ENCODE data around the gene ST8SIA4. TPM values are rescaled to one million over a fixed set of nuclear protein-coding genes. Genes with fewer than 3 reads are reported as not detected.
A peak's percentile ranks its signal among the peaks of the same experiment; 100 is the strongest.

Gene ST8SIA4
- total and polyA plus RNA-seq, 4 donors, result 0.35 to 4.1 (median 1.6) TPM

DNA sequence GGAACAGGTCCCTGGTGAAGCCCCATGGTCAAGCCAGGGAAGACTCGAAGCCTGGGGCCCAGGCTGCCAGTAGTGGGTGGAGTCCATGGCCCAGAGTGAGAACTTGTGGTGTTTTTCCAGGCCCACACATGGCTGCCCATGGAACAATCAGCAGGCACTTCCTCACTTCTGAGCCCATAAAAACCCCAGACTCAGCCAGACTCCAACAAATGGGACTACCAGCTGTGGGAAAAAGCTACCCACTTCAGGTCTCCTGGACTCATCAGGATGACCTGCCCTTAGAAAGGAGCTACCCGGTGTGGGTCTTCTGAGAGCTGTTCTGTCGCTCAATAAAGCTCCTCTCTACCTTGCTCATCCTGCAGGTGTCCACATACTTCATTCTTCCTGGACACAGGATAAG lies 108.9 kb downstream of the ST8SIA4 start:
- no peaks in the 10 kb centered on the region for H3K36me3 ChIP-seq (ENCODE audit: control insufficient read depth in 4 of 4, insufficient read depth in 3 of 4, low read depth in 1 of 4, low read length in 3 of 4)
- peaks cover 0 to 7% (median 1%) of the 10 kb centered on the region in 4 donors for H3K9me3 ChIP-seq (ENCODE audit: control insufficient read depth in 4 of 4, low read length in 3 of 4)
- DNase-seq (ENCODE audit: low spot score), result no peak
- H3K4me1 ChIP-seq (ENCODE audit: control insufficient read depth in 4 of 4, insufficient read depth in 4 of 4, low read length in 3 of 4), result no peaks in the 10 kb centered on the region
- H3K9ac ChIP-seq (ENCODE audit: low read depth in 1 of 2, low read length in 2 of 2), result no peak overlapping the region
- no peak overlapping the region for H3K27ac ChIP-seq (ENCODE audit: low read depth in 1 of 2, low read length in 2 of 2)
- TF ChIP-seq HNF4G (IDR thresholded peaks at IDR 0.05), result no peak
- no peak for TF ChIP-seq JUND (IDR thresholded peaks at IDR 0.05)
- no peak for TF ChIP-seq EGR1 (IDR thresholded peaks at IDR 0.05; ENCODE audit: low read depth in 2 of 2)
- TF ChIP-seq, protein P1, sequence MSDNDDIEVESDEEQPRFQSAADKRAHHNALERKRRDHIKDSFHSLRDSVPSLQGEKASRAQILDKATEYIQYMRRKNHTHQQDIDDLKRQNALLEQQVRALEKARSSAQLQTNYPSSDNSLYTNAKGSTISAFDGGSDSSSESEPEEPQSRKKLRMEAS (IDR thresholded peaks at IDR 0.05), result no peak
- no peak for TF ChIP-seq NR2F2 (IDR thresholded peaks at IDR 0.05)
- no peak for TF ChIP-seq FOXA1 (IDR thresholded peaks at IDR 0.05)
- TF ChIP-seq FOXA2 (IDR thresholded peaks at IDR 0.05), result no peak
- TF ChIP-seq, protein P2, sequence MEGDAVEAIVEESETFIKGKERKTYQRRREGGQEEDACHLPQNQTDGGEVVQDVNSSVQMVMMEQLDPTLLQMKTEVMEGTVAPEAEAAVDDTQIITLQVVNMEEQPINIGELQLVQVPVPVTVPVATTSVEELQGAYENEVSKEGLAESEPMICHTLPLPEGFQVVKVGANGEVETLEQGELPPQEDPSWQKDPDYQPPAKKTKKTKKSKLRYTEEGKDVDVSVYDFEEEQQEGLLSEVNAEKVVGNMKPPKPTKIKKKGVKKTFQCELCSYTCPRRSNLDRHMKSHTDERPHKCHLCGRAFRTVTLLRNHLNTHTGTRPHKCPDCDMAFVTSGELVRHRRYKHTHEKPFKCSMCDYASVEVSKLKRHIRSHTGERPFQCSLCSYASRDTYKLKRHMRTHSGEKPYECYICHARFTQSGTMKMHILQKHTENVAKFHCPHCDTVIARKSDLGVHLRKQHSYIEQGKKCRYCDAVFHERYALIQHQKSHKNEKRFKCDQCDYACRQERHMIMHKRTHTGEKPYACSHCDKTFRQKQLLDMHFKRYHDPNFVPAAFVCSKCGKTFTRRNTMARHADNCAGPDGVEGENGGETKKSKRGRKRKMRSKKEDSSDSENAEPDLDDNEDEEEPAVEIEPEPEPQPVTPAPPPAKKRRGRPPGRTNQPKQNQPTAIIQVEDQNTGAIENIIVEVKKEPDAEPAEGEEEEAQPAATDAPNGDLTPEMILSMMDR (IDR thresholded peaks at IDR 0.05; ENCODE audit: low read depth, low read length, missing input control), result no peak
- TF ChIP-seq RXRA (IDR thresholded peaks at IDR 0.05), result no peak
- TF ChIP-seq, protein P3, sequence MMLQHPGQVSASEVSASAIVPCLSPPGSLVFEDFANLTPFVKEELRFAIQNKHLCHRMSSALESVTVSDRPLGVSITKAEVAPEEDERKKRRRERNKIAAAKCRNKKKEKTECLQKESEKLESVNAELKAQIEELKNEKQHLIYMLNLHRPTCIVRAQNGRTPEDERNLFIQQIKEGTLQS (IDR thresholded peaks at IDR 0.05), result no peak
- TF ChIP-seq YY1 (IDR thresholded peaks at IDR 0.05), result no peak
- TF ChIP-seq GABPA (IDR thresholded peaks at IDR 0.05 in 1 of 2, conservative IDR thresholded peaks at IDR 0.05 in 1 of 2), result no peak
- TF ChIP-seq SP1 (IDR thresholded peaks at IDR 0.05), result no peak
- TF ChIP-seq, protein P4, sequence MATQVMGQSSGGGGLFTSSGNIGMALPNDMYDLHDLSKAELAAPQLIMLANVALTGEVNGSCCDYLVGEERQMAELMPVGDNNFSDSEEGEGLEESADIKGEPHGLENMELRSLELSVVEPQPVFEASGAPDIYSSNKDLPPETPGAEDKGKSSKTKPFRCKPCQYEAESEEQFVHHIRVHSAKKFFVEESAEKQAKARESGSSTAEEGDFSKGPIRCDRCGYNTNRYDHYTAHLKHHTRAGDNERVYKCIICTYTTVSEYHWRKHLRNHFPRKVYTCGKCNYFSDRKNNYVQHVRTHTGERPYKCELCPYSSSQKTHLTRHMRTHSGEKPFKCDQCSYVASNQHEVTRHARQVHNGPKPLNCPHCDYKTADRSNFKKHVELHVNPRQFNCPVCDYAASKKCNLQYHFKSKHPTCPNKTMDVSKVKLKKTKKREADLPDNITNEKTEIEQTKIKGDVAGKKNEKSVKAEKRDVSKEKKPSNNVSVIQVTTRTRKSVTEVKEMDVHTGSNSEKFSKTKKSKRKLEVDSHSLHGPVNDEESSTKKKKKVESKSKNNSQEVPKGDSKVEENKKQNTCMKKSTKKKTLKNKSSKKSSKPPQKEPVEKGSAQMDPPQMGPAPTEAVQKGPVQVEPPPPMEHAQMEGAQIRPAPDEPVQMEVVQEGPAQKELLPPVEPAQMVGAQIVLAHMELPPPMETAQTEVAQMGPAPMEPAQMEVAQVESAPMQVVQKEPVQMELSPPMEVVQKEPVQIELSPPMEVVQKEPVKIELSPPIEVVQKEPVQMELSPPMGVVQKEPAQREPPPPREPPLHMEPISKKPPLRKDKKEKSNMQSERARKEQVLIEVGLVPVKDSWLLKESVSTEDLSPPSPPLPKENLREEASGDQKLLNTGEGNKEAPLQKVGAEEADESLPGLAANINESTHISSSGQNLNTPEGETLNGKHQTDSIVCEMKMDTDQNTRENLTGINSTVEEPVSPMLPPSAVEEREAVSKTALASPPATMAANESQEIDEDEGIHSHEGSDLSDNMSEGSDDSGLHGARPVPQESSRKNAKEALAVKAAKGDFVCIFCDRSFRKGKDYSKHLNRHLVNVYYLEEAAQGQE (IDR thresholded peaks at IDR 0.05), result no peak
- H3K4me3 ChIP-seq (ENCODE audit: low read depth in 1 of 3, low read length in 3 of 3), result peak overlapping the region in 1 of 3 donors; percentile 18
- WGBS, result 81% methylated on average over 3 of the region's 3 CpGs
- peaks cover 0 to 2% (median 0%) of the 10 kb centered on the region in 4 donors for H3K27me3 ChIP-seq (ENCODE audit: control insufficient read depth in 4 of 4, insufficient read depth in 4 of 4, low read length in 3 of 4)

DNA sequence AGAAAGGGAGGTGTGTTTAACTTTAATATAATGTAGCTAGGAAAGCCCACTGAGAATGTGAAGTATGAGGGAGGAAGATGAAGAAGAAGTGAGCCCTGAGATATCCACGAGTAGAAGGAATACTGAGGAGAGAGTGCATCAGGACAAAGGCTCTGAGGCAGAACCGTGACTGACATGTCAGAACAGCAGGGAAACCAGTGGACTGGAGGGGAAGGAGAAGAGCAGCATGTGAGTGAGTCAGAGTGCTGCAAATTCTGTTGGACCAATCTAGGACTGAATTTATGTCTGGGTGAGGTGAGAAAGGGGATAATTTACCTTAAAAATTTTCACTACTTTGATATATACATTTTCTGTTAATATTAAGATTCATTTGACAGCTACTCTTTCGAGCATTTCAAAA lies 110.3 kb downstream of the ST8SIA4 start:
- Histone ChIP-seq H3K27ac (ENCODE audit: low read depth in 1 of 2, low read length in 2 of 2) (no peak overlapping the region), H3K4me3 (ENCODE audit: low read depth in 1 of 3, low read length in 3 of 3) (no peak overlapping the region), H3K4me1 (ENCODE audit: control insufficient read depth in 4 of 4, insufficient read depth in 4 of 4, low read length in 3 of 4) (no peaks in the 10 kb centered on the region), H3K36me3 (ENCODE audit: control insufficient read depth in 4 of 4, insufficient read depth in 3 of 4, low read depth in 1 of 4, low read length in 3 of 4) (no peaks in the 10 kb centered on the region), H3K9ac (ENCODE audit: low read depth in 1 of 2, low read length in 2 of 2) (no peak overlapping the region), H3K9me3 (ENCODE audit: control insufficient read depth in 4 of 4, low read length in 3 of 4) (peaks cover 0 to 7% (median 1%) of the 10 kb centered on the region in 4 donors), H3K27me3 (ENCODE audit: control insufficient read depth in 4 of 4, insufficient read depth in 4 of 4, low read length in 3 of 4) (peaks cover 0 to 2% (median 0%) of the 10 kb centered on the region in 4 donors)
- TF ChIP-seq HNF4A (conservative IDR thresholded peaks at IDR 0.05) (no peak), RAD21 (IDR thresholded peaks at IDR 0.05) (no peak), TAF1 (conservative IDR thresholded peaks at IDR 0.05) (no peak), EGR1 (IDR thresholded peaks at IDR 0.05; ENCODE audit: low read depth in 2 of 2) (no peak), GABPA (IDR thresholded peaks at IDR 0.05 in 1 of 2, conservative IDR thresholded peaks at IDR 0.05 in 1 of 2) (no peak), SP1 (IDR thresholded peaks at IDR 0.05) (no peak), RXRA (IDR thresholded peaks at IDR 0.05) (no peak), JUND (IDR thresholded peaks at IDR 0.05) (no peak)
- TF ChIP-seq, protein P3 (IDR thresholded peaks at IDR 0.05), result no peak
- TF ChIP-seq, protein P4 (IDR thresholded peaks at IDR 0.05), result no peak
- TF ChIP-seq, protein P1 (IDR thresholded peaks at IDR 0.05), result no peak
- TF ChIP-seq, protein P2 (IDR thresholded peaks at IDR 0.05; ENCODE audit: low read depth, low read length, missing input control), result no peak
- no peak for DNase-seq (ENCODE audit: low spot score)
- 51% methylated on average over 3 of the region's 3 CpGs for WGBS

All from liver (tissue), 9 donors.